K562 (cell line): Measurements from ENCODE around the gene HCFC1R1. TPM values are rescaled to one million over a fixed set of nuclear protein-coding genes. Genes with fewer than 3 reads are reported as not detected.

Source experiments
- CTBP1 ChIP-seq: fragments of 450-650 bp; IDR thresholded peaks from 2 replicates; pipeline ENCODE4 v1.6.1; 2016; ENCODE audit warnings: borderline replicate concordance
- TCF7L2 ChIP-seq: fragments of 150-350 bp; IDR thresholded peaks from 2 replicates; pipeline ENCODE4 v1.6.1; 2016; ENCODE audit warnings: low read depth, mild to moderate bottlenecking, low read length, moderate library complexity
- TEAD1 ChIP-seq, 2 experiments: fragments of 450-650 bp in 1 of 2; sonication (generic) in 1 of 2; formaldehyde crosslinking; IDR thresholded peaks; 2 replicates each; pipeline versions ENCODE4 v1.4.0 to v1.8.0; 2020 to 2022; ENCODE audit warnings: mild to moderate bottlenecking in 2 of 2, missing genetic modification reagents in 1 of 2
- ZC3H8 ChIP-seq: fragments of 450-650 bp; IDR thresholded peaks from 2 replicates; pipeline ENCODE4 v1.6.1; 2017
- ZNF224 ChIP-seq: sonication (generic); formaldehyde crosslinking; IDR thresholded peaks from 2 replicates; pipeline ENCODE4 v1.8.0; 2022; ENCODE audit warnings: mild to moderate bottlenecking, missing genetic modification reagents
- ZNF384 ChIP-seq: IDR thresholded peaks from 2 replicates; pipeline ENCODE4 v1.6.1; 2012; ENCODE audit warnings: low read depth, low read length, improper control_type of control experiment
- polyA plus RNA-seq, 8 experiments: library from polyadenylated mRNA; depleted of rRNA in 4 of 8; stranded (reverse) in 5 of 8; unstranded in 3 of 8; fragments of >200 nt; fragmentation: Nextera tagmentation in 2 of 8; fragmentation: Illumina TruSeq in 1 of 8; extraction: Ambion mirVana in 2 of 8; extraction: Trizol in 1 of 8; gene quantifications; 2 replicates each; pipeline versions ENCODE4 v1.2.1 to v1.2.3, GENCODE V29; 2011 to 2014; ENCODE audit warnings: inconsistent platforms in 1 of 8, missing spikeins in 1 of 8
- total RNA-seq, 7 experiments: library from RNA; depleted of rRNA in 6 of 7; stranded (reverse); fragments of >200 nt in 6 of 7; fragmentation: Illumina TruSeq in 2 of 7; extraction: Trizol in 2 of 7; gene quantifications; 2 replicates each; pipeline versions ENCODE4 v1.2.1 to v1.2.3, GENCODE V29; 2011 to 2021; ENCODE audit warnings: low replicate concordance in 1 of 7
- TF ChIP-seq, protein P1 (sequence below): conservative IDR thresholded peaks from 2 replicates; pipeline ENCODE4 v1.6.1; 2011; ENCODE audit warnings: low read depth, mild to moderate bottlenecking, low read length; ENCODE audit not compliant: control insufficient read depth
- TF ChIP-seq, protein P2 (sequence below), 2 experiments: fragments of 450-650 bp; IDR thresholded peaks; 2 replicates each; pipeline ENCODE4 v1.6.1; 2018; ENCODE audit warnings: mild to moderate bottlenecking in 2 of 2, low read depth in 1 of 2; ENCODE audit not compliant: partially characterized antibody in 2 of 2
- TF ChIP-seq, protein P3 (sequence below), 2 experiments: fragments of 450-650 bp; formaldehyde crosslinking in 1 of 2; IDR thresholded peaks; 2 replicates each; pipeline versions ENCODE4 v1.4.0 to v1.6.1; 2014 to 2020; ENCODE audit warnings: mild to moderate bottlenecking in 2 of 2, borderline replicate concordance in 1 of 2, low read depth in 1 of 2
- TF ChIP-seq, protein P4 (sequence below): fragments of 250-450 bp; sonication (Bioruptor Pico); IDR thresholded peaks from 2 replicates; pipeline ENCODE4 v1.8.0; 2021; ENCODE audit warnings: moderate library complexity, mild to moderate bottlenecking, inconsistent platforms

HCFC1R1 gene
- total and polyA plus RNA-seq, 9 of the 15 experiments (the other 6 are each of a cell fraction or from before 2014, with no cell fraction given), result 2.2 to 29.0 (median 11.2) TPM

DNA sequence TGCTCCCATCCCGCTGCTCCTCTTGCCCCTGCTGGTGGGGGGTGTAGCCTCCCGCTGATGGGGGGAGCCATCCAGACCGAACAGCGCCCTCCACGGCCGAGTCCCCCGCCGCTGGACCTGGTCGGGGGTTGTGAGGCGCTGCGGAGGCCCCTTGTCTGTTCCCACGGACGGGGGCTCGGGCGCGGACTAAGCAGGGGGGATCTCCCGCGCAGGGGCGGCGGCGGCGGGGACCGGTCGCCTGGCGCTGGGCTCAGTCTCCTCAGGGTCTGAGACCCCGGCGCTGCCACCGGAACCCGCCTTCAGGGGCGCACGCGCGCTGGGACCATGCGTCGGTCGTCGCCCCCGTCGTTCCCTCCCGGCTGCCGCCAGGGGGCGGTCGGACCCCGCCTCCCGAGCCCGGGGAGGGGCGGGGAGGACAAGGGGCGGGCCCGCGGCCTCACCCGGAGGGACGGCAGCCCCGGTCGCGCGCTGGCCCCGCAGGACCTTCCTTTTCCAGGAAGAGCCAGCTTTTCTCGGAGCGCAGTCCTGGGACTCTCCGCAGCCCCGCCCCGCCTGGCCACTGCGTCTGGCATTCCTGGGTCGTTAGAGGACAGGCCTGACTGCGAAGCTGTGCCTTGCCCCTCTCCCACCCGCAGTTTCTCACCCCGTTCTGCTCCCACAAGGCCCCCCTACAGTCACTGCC, 35.4 kb upstream of the HCFC1R1 start (continued):
- TF ChIP-seq TEAD1 (CRISPR knock-in tag; IDR thresholded peaks at IDR 0.05) (peak in 1 of 2 experiments; percentile 66; a peak in 1 of 4 replicates), ZNF384 (no peak), CTBP1 (peak; percentile 88), TCF7L2 (no peak), ZC3H8 (no peak), ZNF224 (CRISPR knock-in tag) (no peak)
- TF ChIP-seq, protein P1, sequence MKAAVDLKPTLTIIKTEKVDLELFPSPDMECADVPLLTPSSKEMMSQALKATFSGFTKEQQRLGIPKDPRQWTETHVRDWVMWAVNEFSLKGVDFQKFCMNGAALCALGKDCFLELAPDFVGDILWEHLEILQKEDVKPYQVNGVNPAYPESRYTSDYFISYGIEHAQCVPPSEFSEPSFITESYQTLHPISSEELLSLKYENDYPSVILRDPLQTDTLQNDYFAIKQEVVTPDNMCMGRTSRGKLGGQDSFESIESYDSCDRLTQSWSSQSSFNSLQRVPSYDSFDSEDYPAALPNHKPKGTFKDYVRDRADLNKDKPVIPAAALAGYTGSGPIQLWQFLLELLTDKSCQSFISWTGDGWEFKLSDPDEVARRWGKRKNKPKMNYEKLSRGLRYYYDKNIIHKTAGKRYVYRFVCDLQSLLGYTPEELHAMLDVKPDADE, result no peak; the same call in 1 of the 2 replicates
- TF ChIP-seq, protein P2, sequence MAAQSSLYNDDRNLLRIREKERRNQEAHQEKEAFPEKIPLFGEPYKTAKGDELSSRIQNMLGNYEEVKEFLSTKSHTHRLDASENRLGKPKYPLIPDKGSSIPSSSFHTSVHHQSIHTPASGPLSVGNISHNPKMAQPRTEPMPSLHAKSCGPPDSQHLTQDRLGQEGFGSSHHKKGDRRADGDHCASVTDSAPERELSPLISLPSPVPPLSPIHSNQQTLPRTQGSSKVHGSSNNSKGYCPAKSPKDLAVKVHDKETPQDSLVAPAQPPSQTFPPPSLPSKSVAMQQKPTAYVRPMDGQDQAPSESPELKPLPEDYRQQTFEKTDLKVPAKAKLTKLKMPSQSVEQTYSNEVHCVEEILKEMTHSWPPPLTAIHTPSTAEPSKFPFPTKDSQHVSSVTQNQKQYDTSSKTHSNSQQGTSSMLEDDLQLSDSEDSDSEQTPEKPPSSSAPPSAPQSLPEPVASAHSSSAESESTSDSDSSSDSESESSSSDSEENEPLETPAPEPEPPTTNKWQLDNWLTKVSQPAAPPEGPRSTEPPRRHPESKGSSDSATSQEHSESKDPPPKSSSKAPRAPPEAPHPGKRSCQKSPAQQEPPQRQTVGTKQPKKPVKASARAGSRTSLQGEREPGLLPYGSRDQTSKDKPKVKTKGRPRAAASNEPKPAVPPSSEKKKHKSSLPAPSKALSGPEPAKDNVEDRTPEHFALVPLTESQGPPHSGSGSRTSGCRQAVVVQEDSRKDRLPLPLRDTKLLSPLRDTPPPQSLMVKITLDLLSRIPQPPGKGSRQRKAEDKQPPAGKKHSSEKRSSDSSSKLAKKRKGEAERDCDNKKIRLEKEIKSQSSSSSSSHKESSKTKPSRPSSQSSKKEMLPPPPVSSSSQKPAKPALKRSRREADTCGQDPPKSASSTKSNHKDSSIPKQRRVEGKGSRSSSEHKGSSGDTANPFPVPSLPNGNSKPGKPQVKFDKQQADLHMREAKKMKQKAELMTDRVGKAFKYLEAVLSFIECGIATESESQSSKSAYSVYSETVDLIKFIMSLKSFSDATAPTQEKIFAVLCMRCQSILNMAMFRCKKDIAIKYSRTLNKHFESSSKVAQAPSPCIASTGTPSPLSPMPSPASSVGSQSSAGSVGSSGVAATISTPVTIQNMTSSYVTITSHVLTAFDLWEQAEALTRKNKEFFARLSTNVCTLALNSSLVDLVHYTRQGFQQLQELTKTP (IDR thresholded peaks at IDR 0.05; ENCODE audit: low read depth in 1 of 2, partially characterized antibody in 2 of 2), result no peak
- TF ChIP-seq, protein P3, sequence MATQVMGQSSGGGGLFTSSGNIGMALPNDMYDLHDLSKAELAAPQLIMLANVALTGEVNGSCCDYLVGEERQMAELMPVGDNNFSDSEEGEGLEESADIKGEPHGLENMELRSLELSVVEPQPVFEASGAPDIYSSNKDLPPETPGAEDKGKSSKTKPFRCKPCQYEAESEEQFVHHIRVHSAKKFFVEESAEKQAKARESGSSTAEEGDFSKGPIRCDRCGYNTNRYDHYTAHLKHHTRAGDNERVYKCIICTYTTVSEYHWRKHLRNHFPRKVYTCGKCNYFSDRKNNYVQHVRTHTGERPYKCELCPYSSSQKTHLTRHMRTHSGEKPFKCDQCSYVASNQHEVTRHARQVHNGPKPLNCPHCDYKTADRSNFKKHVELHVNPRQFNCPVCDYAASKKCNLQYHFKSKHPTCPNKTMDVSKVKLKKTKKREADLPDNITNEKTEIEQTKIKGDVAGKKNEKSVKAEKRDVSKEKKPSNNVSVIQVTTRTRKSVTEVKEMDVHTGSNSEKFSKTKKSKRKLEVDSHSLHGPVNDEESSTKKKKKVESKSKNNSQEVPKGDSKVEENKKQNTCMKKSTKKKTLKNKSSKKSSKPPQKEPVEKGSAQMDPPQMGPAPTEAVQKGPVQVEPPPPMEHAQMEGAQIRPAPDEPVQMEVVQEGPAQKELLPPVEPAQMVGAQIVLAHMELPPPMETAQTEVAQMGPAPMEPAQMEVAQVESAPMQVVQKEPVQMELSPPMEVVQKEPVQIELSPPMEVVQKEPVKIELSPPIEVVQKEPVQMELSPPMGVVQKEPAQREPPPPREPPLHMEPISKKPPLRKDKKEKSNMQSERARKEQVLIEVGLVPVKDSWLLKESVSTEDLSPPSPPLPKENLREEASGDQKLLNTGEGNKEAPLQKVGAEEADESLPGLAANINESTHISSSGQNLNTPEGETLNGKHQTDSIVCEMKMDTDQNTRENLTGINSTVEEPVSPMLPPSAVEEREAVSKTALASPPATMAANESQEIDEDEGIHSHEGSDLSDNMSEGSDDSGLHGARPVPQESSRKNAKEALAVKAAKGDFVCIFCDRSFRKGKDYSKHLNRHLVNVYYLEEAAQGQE (IDR thresholded peaks at IDR 0.05; ENCODE audit: borderline replicate concordance), result peak; percentile 91
- TF ChIP-seq, protein P3 (CRISPR knock-in tag; IDR thresholded peaks at IDR 0.05; ENCODE audit: low read depth), result no peak
- TF ChIP-seq, protein P4, sequence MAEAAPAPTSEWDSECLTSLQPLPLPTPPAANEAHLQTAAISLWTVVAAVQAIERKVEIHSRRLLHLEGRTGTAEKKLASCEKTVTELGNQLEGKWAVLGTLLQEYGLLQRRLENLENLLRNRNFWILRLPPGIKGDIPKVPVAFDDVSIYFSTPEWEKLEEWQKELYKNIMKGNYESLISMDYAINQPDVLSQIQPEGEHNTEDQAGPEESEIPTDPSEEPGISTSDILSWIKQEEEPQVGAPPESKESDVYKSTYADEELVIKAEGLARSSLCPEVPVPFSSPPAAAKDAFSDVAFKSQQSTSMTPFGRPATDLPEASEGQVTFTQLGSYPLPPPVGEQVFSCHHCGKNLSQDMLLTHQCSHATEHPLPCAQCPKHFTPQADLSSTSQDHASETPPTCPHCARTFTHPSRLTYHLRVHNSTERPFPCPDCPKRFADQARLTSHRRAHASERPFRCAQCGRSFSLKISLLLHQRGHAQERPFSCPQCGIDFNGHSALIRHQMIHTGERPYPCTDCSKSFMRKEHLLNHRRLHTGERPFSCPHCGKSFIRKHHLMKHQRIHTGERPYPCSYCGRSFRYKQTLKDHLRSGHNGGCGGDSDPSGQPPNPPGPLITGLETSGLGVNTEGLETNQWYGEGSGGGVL, result no peak
